Measurements from ENCODE around the gene CELF1.

DNA sequence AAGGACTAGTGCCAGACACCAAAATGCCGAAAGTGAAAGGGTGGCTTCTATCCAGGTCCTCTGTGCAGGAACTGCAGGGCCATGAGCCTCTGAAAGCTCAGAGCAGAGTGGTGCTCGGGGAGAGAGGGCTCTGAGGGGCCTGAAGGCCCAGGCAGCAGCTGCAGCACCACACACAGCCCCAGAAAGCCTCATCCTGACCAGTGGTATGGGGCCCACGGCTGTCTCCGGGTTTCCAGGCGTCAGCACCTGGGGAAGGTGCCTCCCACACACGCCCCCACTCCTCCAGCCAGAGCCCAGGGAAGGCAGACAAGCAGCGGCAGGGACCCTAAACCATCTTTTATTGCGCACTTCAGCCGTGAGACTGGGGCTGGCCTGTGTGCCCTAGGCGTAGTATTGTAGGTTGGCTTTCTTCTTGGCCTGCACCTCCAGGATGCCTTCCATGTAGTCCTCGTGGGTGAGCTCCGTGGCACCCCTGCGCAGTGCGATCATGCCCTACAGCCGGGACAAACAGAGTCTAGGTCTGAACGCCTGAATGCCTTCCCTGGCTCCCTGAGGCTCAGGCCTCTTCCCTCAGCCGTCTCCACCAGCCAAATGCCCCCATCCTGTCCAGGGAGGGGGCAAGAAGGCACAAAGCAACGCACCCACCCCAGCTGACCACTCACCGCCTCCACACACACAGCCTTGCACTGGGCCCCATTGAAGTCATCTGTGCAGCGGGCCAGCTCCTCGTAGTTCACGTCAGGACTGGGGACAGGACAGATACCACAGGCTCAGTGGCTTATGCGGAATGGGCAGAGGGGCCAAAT is 134.3 kb downstream of the CELF1 start:
- TF ChIP-seq, protein P1, sequence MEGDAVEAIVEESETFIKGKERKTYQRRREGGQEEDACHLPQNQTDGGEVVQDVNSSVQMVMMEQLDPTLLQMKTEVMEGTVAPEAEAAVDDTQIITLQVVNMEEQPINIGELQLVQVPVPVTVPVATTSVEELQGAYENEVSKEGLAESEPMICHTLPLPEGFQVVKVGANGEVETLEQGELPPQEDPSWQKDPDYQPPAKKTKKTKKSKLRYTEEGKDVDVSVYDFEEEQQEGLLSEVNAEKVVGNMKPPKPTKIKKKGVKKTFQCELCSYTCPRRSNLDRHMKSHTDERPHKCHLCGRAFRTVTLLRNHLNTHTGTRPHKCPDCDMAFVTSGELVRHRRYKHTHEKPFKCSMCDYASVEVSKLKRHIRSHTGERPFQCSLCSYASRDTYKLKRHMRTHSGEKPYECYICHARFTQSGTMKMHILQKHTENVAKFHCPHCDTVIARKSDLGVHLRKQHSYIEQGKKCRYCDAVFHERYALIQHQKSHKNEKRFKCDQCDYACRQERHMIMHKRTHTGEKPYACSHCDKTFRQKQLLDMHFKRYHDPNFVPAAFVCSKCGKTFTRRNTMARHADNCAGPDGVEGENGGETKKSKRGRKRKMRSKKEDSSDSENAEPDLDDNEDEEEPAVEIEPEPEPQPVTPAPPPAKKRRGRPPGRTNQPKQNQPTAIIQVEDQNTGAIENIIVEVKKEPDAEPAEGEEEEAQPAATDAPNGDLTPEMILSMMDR (conservative IDR thresholded peaks at IDR 0.05; ENCODE audit: low read depth in 2 of 2) = no peak
- TF ChIP-seq EZH2 (IDR thresholded peaks at IDR 0.05; ENCODE audit: low read depth, unreplicated experiment) = no peak
- no peak for TF ChIP-seq POLR2AphosphoS5 (IDR thresholded peaks at IDR 0.05; ENCODE audit: low read depth)
- TF ChIP-seq, protein P2, sequence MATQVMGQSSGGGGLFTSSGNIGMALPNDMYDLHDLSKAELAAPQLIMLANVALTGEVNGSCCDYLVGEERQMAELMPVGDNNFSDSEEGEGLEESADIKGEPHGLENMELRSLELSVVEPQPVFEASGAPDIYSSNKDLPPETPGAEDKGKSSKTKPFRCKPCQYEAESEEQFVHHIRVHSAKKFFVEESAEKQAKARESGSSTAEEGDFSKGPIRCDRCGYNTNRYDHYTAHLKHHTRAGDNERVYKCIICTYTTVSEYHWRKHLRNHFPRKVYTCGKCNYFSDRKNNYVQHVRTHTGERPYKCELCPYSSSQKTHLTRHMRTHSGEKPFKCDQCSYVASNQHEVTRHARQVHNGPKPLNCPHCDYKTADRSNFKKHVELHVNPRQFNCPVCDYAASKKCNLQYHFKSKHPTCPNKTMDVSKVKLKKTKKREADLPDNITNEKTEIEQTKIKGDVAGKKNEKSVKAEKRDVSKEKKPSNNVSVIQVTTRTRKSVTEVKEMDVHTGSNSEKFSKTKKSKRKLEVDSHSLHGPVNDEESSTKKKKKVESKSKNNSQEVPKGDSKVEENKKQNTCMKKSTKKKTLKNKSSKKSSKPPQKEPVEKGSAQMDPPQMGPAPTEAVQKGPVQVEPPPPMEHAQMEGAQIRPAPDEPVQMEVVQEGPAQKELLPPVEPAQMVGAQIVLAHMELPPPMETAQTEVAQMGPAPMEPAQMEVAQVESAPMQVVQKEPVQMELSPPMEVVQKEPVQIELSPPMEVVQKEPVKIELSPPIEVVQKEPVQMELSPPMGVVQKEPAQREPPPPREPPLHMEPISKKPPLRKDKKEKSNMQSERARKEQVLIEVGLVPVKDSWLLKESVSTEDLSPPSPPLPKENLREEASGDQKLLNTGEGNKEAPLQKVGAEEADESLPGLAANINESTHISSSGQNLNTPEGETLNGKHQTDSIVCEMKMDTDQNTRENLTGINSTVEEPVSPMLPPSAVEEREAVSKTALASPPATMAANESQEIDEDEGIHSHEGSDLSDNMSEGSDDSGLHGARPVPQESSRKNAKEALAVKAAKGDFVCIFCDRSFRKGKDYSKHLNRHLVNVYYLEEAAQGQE (IDR thresholded peaks at IDR 0.05; ENCODE audit: unreplicated experiment) = no peak
- TF ChIP-seq, protein P3, sequence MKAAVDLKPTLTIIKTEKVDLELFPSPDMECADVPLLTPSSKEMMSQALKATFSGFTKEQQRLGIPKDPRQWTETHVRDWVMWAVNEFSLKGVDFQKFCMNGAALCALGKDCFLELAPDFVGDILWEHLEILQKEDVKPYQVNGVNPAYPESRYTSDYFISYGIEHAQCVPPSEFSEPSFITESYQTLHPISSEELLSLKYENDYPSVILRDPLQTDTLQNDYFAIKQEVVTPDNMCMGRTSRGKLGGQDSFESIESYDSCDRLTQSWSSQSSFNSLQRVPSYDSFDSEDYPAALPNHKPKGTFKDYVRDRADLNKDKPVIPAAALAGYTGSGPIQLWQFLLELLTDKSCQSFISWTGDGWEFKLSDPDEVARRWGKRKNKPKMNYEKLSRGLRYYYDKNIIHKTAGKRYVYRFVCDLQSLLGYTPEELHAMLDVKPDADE (IDR thresholded peaks at IDR 0.05) = no peak
- TF ChIP-seq ZNF114 (CRISPR knock-in tag; IDR thresholded peaks at IDR 0.05) = no peak
- no peak for TF ChIP-seq EZH2phosphoT487 (IDR thresholded peaks at IDR 0.05; ENCODE audit: unreplicated experiment)
- no peak for TF ChIP-seq JUNB (IDR thresholded peaks at IDR 0.05; ENCODE audit: unreplicated experiment)
- no peak for TF ChIP-seq ZNF331 (CRISPR knock-in tag; IDR thresholded peaks at IDR 0.05; ENCODE audit: low read depth)
- no peak for TF ChIP-seq CREB1 (CRISPR knock-in tag; IDR thresholded peaks at IDR 0.05; ENCODE audit: low read depth)

All from GM23338 (cell line).